GM12874 (cell line): ENCODE data around the gene PPIF.

Source experiments
- CTCF ChIP-seq: IDR thresholded peaks from 2 replicates; pipeline ENCODE4 v1.5.1; 2011; ENCODE audit warnings: low read depth, mild to moderate bottlenecking, control low read depth, low read length, moderate library complexity; ENCODE audit not compliant: insufficient read depth

The PPIF gene

DNA sequence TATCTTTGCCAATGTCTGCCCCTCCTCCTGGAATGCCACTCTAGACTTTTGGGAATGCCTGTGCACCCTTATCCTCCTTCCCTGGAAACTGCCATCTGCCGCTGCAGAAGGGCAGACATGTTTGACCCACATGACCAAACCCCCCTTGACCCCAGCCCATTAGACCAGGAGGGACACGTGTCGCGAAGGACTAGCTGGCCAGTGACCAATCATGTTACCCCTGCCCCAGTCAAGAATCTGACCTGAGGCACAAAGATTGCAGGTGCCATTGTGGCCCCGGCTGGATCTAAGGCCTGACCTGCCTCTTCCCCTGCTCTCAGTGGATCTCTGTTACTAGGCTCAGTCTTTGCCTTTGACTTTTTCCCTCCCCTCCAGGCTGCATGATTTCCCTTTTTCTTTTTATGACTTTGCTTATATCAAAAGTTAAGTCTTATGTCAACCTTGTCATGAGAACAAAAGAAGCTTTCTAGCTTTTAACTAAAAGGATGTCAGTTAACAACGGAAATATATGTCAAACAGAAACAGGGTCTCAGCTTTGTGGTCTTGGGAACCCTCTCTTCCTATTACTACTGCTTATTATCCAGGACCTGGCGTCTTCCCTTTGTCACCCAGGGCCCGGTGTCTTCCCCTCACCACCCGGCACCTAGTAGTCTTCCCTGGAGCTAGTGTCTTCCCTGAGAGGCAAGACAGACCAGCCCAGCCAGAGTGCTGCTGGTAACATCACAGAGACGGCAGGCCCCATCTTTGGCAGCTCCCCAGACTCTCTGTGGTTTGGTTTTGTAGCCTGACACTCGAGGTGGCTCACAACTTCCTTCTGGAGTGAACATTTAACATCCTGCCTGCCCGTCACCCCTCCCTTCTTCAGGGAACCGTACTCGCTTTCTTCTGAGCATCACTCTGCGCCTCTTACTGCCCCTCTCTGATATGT, 24.4 kb upstream of the PPIF start:
- no peak for TF ChIP-seq CTCF

- TF ChIP-seq CTCF = no peak
Measured at GRCh38 chr10:79323602-79324001, 23.7 kb upstream of the PPIF start.

DNA sequence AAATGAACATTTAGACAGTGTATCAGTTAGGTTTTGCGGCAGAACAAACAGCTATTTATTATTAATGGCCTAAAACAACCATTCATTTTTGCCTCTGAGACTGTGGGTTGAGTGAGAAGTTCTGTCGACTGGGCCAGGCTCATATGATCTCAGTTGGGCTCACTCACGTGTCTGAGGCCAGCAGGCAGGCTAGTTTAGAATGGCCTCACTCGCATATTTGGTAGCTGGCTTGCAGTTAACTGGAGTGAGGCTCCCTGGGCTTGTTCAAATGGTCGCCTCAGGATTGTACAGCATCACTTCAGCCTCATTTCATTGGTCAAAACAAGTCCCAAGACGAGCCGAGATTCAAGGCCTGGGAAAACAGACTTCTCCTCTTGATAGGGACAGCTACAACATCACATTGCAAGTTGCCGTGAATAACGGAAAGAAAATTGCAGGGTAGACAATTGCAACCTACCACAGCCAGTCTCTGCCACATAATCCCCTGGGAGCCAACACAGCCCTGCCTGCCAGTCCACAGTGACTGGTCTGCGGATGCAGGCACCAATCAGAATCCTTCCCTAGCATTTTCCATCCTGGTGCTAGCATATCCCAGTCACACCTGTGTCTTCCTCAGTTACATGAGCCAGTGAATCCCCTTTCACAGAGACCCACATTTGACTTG, 23.1 kb upstream of the PPIF start:
- TF ChIP-seq CTCF = no peak

DNA sequence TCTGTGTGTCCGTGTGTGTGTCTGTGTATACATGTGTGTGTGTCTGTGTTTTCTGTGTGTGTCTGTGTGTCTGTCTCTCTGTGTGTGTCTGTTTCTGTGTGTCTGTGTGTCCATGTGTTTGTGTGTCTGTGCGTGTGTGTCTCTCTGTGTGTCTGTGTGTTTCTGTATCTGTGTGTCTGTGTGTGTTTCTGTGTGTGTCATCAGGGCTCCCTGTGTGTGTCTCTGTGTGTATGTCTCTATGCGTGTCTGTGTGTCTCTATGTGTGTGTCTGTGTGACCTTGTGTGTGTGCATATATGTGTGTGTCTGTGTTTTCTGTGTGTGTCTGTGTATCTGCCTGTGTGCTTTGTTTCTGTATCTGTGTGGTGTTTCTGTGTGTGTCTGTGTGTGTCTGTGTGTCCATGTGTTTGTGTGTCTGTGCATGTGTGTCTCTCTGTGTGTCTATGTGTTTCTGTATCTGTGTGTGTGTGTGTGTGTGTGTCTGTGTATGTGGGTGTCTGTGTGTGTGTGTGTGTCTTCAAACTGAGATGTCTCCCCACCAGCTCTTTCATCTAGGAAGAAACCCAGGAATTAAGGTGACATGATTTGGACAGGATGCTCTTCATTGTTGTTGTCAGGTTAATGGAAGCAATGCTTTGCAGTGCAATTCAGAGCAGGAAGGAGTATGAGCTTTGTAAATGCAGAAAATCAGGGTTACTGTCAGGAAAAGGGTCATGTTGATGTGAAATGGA, 20.7 kb upstream of the PPIF start:
- TF ChIP-seq CTCF = no peak

- TF ChIP-seq CTCF = no peak
Measured at GRCh38 chr10:79327090-79327457, 20.2 kb upstream of the PPIF start.

DNA sequence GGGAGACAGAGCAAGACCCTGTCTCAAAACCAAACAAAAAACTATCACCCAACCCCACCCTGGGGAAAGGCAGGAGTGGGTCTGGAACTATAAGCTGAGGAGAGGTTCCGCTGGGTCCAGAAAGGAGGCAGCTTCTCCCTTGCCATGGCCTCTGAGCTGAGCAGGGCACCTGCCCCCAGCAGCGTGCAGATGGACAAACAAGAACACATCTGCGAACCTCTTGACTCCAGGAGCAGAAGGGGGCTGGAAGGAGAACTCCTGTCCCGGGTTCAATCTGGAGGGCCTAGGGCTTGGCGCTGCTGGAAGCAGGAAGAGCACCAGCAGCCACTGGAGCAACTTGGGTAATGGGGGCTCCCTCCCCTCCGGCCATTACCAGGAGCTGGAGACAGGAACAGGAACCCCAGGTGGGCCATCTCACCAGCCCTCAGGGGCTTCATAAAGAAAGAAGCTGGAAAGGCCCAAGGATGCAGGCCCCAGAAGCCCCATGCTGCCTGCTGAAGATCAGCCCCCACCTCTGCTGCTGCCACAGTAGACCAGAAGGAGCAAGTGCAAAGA, 19.0 kb upstream of the PPIF start:
- TF ChIP-seq CTCF = no peak

DNA sequence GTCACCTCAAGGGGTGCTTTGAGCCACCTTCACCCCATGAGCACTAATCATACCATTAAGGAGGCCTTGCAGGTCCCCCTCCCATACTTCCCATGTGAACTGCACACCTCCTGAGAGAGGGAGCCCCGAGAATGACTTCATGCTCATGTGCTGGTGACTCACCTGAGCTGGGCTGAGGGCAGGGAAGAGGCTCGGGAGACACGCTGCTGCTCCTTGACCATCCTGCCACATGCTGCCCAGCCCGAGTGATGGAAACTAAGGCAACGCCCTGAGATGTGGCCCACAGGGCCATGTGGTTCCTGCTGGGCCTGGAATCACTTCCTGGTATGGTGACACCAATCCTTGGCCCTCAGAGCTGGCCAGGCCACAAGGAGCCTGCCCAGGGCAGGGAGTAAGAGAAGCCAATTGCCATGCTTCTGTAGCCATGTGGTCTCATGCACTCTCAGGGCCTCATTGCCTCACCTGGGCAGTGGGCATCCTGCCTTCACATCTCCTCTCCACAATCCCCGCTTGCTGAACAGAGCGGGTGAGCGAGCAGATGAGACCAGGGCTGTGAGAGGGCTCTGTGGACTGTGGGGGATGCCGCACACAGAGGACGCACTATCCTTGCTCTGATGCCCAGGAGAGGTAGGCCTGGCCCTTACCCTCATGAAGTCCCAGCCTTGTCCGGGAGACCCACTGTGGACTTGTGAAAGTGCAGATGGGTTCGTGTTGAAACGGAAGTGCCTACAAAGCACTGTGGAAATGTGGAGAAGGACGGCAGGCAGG, 18.3 kb upstream of the PPIF start:
- no peak for TF ChIP-seq CTCF
